Mammary epithelial cell (primary cell): ENCODE results near the gene B4GALNT3.

Experiments
- CTCF ChIP-seq, 2 donors: IDR thresholded peaks in 1 of 2; conservative IDR thresholded peaks in 1 of 2; 2 replicates each; pipeline ENCODE4 v1.5.1; 2011 to 2012; ENCODE audit warnings: inconsistent platforms in 2 of 2, low read length in 2 of 2, mild to moderate bottlenecking in 2 of 2, control low read depth in 1 of 2, low read depth in 1 of 2; ENCODE audit not compliant: insufficient read depth in 1 of 2; ENCODE audit errors: extremely low read depth in 1 of 2
- EZH2 ChIP-seq: IDR thresholded peaks from 2 replicates; pipeline ENCODE4 v1.6.1; 2012; ENCODE audit warnings: low read length, inconsistent platforms, borderline replicate concordance

DNA sequence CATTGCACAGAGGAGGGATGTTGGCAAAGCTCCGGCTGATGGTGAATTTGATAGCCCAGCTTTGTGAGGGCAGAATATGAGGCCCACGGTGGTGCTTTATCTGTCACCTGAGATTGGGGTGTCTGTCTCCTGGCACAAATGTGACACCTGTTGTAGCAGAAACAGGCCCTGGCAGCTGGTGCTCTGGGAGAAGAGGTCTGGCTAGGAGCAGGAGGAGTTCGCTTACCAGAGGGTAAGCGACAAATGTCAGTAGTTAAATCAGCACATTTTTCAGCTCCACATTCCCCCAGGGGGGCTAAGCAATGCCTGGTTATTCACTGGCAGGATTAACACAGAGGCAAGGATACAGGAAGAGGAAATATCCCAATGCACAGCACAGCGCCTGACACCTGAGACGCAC, 71.1 kb downstream of the B4GALNT3 start:
- TF ChIP-seq CTCF (conservative IDR thresholded peaks at IDR 0.05 in 1 of 2, IDR thresholded peaks at IDR 0.05 in 1 of 2; ENCODE audit: extremely low read depth in 1 of 2, insufficient read depth in 1 of 2, low read depth in 1 of 2, low read length in 2 of 2) (no peak), EZH2 (no peak)
